AG09309 (cell line): ENCODE results near the gene GFPT2.

Experiments
- DNase-seq: peaks from one replicate; pipeline ENCODE4 v3.0.0-alpha.2; 2010; ENCODE audit warnings: low read depth
- H3K4me3 ChIP-seq: 2 replicates; pipeline ENCODE4 v1.5.1; 2011; ENCODE audit warnings: mild to moderate bottlenecking, low read depth, low read length, moderate library complexity; ENCODE audit not compliant: control insufficient read depth
- CTCF ChIP-seq: IDR thresholded peaks from 2 replicates; pipeline ENCODE4 v1.5.1; 2011; ENCODE audit warnings: mild to moderate bottlenecking, low read depth, low read length, inconsistent platforms; ENCODE audit not compliant: insufficient read depth, control insufficient read depth; ENCODE audit errors: missing control alignments

GFPT2 gene

GRCh38 chr5:180274695-180275094 lies 78.4 kb downstream of the GFPT2 start:
- no peak overlapping the region for H3K4me3 ChIP-seq
- no peak for DNase-seq
- no peak for TF ChIP-seq CTCF

DNA sequence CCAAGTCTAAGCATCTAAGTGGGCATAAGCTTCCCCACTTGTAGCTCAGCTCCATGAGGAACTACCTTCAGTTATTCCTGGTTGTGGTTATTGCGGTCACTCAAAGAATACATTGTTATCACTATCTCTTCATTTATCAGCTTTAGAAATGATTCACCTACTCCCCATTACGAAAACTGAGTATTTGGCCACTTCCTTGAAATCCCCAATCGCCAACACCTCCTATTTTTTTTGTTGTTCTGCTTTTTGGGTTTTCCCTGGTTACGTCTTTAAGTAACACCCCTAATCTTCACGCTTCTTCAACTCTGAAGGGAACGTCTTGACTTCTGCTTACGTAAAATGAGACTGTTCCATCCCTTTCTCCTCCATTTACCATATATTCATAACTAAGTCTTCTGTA lies 81.9 kb downstream of the GFPT2 start:
- DNase-seq, result no peak
- TF ChIP-seq CTCF, result no peak
- no peak overlapping the region for H3K4me3 ChIP-seq

GRCh38 chr5:180259260-180259611 lies 93.9 kb downstream of the GFPT2 start:
- no peak for TF ChIP-seq CTCF
- DNase-seq, result no peak
- H3K4me3 ChIP-seq, result no peak overlapping the region

DNA sequence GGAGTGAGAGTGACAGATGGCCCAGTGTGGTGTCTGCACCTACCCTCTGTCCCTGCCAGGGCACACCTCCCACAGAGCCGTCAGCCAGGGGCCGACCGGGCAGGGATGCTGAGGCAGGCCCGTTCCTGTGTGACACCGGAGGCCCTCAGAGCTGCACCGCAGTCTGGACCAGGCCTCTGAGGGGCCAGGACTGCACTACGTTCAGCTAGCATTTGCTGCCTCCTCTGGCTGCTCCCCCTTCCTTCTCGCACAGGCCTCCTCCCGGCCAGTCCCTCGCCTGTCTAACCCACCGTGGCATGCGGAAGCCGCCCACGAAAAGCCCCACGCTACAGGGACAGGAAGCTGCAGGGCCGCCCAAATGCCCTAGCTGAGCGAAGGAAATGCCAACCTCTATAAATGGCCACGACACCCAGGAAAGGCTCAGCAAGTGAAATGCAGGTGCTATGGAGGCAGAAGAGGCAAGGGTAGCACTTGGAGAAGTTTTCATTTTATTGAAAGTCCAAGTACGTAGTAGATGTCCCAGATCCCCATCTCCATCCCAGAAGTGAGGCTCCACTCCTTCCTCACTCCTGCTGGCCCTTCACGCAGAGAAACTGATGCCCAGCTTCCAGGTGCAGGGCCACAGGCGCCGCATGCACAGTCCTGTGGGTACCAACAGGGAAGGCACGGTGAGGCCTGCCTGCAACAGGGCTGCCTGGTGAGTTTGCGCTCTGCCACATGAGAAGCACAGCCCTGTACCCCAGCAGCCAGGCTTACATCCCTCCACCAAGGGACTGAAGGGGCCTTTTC lies 99.9 kb downstream of the GFPT2 start:
- H3K4me3 ChIP-seq, result no peak overlapping the region
- TF ChIP-seq CTCF, result no peak
- no peak for DNase-seq

DNA sequence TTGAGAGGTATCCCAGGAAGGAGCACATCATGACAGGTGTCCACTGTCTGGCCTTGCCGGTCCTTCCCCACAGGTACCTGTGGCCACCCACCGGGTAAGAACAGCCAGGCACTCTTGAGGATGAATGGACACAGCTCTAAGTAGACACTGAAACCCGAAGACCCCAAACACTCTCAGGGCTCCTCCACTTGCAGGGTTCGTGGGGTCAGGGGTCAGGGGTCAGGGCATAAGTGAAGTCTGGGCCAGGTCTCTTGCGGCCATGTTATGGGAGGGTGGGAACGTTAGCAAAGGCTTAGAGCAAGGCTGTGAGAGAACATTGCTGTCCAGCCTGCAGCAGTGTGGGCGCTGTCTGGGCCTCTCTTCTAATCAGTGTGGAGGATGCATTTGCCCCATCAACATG lies 101.2 kb downstream of the GFPT2 start:
- no peak overlapping the region for H3K4me3 ChIP-seq
- DNase-seq, result no peak
- TF ChIP-seq CTCF, result no peak

- no peak overlapping the region for H3K4me3 ChIP-seq
- TF ChIP-seq CTCF, result no peak
- no peak for DNase-seq
Measured at GRCh38 chr5:180251141-180251540, 102.0 kb downstream of the GFPT2 start.
